Calu3 (cell line): ENCODE results near the gene CFAP107. TPM values are rescaled to one million over a fixed set of nuclear protein-coding genes. Genes with fewer than 3 reads are reported as not detected.

ENCODE experiments used
- BruUV-seq: library from RNA; stranded (reverse); fragments of 400-500 nt; replicated peaks from 2 replicates; lab custom pipeline; 2021; lab: Mats Ljungman, UMichigan
- CTCF ChIA-PET: fragments of 300-600 bp; sonication (Branson Sonifier 250); formaldehyde crosslinking; loops from one replicate; lab custom pipeline; 2022; ENCODE audit warnings: antibody characterized with exemption; lab: Charles Lee
- DNase-seq: peaks from one replicate; pipeline ENCODE4 v3.0.0; 2022
- H3K27ac Mint-ChIP-seq: one replicate; pipeline ENCODE4 v1.8.0; 2022; ENCODE audit warnings: mixed read lengths; ENCODE audit not compliant: unreplicated experiment
- H3K27me3 Mint-ChIP-seq: one replicate; pipeline ENCODE4 v1.8.0; 2022; ENCODE audit warnings: mixed read lengths; ENCODE audit not compliant: unreplicated experiment
- H3K36me3 Mint-ChIP-seq: one replicate; pipeline ENCODE4 v1.8.0; 2022; ENCODE audit warnings: mild to moderate bottlenecking, moderate library complexity, mixed read lengths; ENCODE audit not compliant: insufficient read depth, unreplicated experiment
- H3K4me1 Mint-ChIP-seq: one replicate; pipeline ENCODE4 v1.8.0; 2022; ENCODE audit warnings: mild to moderate bottlenecking, low read depth, mixed read lengths; ENCODE audit not compliant: unreplicated experiment
- H3K4me3 Mint-ChIP-seq: one replicate; pipeline ENCODE4 v1.8.0; 2022; ENCODE audit warnings: mild to moderate bottlenecking, low read depth, moderate library complexity, mixed read lengths; ENCODE audit not compliant: unreplicated experiment
- H3K9me3 Mint-ChIP-seq: one replicate; pipeline ENCODE4 v1.8.0; 2022; ENCODE audit warnings: low read depth, mixed read lengths; ENCODE audit not compliant: unreplicated experiment
- intact Hi-C: fragments of 100-400 bp; cut with micrococcal nuclease; formaldehyde crosslinking; loops from one replicate; pipeline ENCODE4 v1.10.0; 2022; ENCODE audit not compliant: unreplicated experiment
- total RNA-seq: library from RNA; stranded (reverse); gene quantifications from 2 replicates; pipeline ENCODE4 v1.2.3, GENCODE V29; 2022
- TF ChIP-seq, protein P1 (sequence below): fragments of 200-600 bp; IDR thresholded peaks from one replicate; pipeline ENCODE4 v1.8.0; 2022; ENCODE audit warnings: antibody characterized with exemption; ENCODE audit not compliant: unreplicated experiment

Gene CFAP107
- total RNA-seq, 1 experiment from 2014 or later: not detected

DNA sequence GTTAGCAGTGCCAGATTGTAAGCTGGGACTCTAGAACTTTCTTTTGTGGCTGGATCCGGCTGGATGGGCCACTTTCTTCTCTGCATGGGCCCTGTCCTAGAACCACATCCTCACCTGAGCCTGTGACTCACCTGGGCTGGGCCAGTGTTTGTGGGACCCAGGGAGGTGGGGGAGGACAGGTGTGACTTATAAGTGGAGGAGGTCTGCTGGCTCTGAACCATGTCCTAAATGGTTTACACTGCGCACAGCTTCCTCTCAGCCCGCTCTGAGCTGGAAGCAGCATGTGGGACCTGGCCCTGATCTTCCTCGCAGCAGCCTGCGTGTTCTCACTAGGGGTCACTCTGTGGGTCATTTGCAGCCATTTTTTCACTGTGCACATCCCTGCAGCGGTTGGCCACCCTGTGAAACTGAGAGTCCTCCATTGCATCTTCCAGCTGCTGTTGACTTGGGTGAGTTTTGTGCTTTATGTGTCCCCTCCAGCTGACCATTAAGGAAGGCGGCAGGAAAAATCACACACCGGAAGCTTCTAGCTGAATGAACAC is 30.0 kb upstream of the CFAP107 start, which contains the start of gene AADACL3:
AADACL3 (plus strand) TSS at position 215 of the 542 bp plus-strand sequence; CDS start at position 282, 67 bp downstream.
- no peak for DNase-seq
- TF ChIP-seq, protein P1, sequence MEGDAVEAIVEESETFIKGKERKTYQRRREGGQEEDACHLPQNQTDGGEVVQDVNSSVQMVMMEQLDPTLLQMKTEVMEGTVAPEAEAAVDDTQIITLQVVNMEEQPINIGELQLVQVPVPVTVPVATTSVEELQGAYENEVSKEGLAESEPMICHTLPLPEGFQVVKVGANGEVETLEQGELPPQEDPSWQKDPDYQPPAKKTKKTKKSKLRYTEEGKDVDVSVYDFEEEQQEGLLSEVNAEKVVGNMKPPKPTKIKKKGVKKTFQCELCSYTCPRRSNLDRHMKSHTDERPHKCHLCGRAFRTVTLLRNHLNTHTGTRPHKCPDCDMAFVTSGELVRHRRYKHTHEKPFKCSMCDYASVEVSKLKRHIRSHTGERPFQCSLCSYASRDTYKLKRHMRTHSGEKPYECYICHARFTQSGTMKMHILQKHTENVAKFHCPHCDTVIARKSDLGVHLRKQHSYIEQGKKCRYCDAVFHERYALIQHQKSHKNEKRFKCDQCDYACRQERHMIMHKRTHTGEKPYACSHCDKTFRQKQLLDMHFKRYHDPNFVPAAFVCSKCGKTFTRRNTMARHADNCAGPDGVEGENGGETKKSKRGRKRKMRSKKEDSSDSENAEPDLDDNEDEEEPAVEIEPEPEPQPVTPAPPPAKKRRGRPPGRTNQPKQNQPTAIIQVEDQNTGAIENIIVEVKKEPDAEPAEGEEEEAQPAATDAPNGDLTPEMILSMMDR: no peak
- Mint-ChIP-seq H3K36me3 (no peaks in the 10 kb centered on the region), H3K4me1 (no peaks in the 10 kb centered on the region), H3K4me3 (no peak within 1 kb of the TSS), H3K9me3 (no peaks in the 10 kb centered on the region), H3K27ac (no peak within 1 kb of the TSS), H3K27me3 (peaks cover 43% of the 10 kb centered on the region)
- intact Hi-C loops: no loop called here
- no TSS peak for BruUV-seq
- CTCF ChIA-PET: no interaction called here

DNA sequence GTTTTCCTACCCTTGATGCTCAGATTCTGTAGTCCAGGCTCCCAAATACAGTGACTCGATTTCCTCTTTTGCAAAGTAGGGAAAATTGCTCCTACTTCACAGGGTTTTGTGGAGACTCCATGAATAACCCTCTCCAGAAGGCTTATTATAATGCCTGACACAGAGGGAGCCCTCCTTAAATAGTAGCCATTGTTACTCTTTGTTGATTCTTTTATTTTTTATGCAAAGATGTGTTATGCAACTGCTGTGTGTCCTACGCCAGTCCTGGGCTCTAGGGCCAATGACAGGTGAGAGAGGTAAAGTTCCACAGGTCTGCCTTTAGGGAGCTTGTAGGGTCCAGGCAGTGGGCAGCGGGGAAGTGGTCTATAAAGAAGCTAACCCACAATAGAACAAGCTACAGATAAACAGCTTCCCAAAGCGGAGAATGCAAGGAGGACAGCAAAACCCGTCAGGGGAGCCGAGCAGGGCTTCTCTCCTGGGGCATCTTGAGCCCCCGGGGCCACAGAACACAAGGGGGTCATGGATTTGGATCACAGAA is 28.6 kb upstream of the CFAP107 start:
- intact Hi-C loops: no loop called here
- no peak overlapping the region for H3K27ac Mint-ChIP-seq
- no peak overlapping the region for H3K4me3 Mint-ChIP-seq
- BruUV-seq: no TSS peak
- H3K36me3 Mint-ChIP-seq: no peaks in the 10 kb centered on the region
- H3K27me3 Mint-ChIP-seq: peaks cover 33% of the 10 kb centered on the region
- CTCF ChIA-PET: no interaction called here
- DNase-seq: no peak
- H3K9me3 Mint-ChIP-seq: no peaks in the 10 kb centered on the region
- H3K4me1 Mint-ChIP-seq: no peaks in the 10 kb centered on the region
- TF ChIP-seq, protein P1: no peak

DNA sequence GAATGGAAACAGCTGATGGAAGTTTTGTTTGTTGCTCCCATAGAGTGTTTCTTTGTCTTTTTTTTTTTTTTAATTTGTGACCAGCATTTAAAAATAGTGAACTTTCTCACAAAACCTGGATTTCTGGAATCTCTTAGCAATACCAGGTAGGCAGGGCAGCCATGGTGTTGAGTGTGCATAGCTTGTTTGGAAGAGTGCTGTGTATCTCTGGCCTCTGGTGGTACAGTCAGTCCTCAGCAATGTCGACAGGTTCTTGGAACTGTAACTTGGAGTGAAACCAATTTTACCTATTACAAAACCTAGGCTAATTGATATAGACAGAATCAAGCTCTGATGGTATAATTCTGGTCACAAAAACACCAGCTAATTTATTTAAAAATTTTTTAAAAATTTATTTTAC is 23.4 kb upstream of the CFAP107 start:
- H3K27ac Mint-ChIP-seq: no peak overlapping the region
- DNase-seq: no peak
- H3K27me3 Mint-ChIP-seq: peaks cover 33% of the 10 kb centered on the region
- no peak overlapping the region for H3K4me3 Mint-ChIP-seq
- TF ChIP-seq, protein P1: no peak
- CTCF ChIA-PET: no interaction called here
- BruUV-seq: no TSS peak
- no peaks in the 10 kb centered on the region for H3K4me1 Mint-ChIP-seq
- intact Hi-C loops: no loop called here
- H3K9me3 Mint-ChIP-seq: no peaks in the 10 kb centered on the region
- H3K36me3 Mint-ChIP-seq: no peaks in the 10 kb centered on the region

DNA sequence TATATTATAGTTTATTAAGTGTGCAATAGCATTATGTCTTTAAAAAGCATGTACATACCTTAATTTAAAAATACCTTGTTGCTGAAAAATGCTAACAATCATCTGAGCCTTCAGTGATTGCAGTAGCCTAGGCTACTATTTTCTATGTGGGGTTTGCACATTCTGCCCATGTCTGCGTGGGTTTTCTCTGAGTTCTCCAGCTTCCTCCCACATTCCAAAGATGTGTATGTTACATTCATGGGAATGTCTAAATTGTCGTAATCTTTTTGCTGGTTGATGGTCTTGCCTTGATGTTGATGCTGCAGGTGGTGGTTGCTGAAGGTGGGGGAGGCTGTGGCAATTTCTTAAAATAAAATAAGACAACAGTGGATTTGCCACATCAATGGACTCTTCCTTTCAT is 17.6 kb upstream of the CFAP107 start:
- Mint-ChIP-seq H3K27me3 (peaks cover 43% of the 10 kb centered on the region), H3K4me3 (no peak overlapping the region), H3K36me3 (no peaks in the 10 kb centered on the region), H3K4me1 (peaks cover 8% of the 10 kb centered on the region), H3K27ac (no peak overlapping the region), H3K9me3 (peaks cover 6% of the 10 kb centered on the region)
- no peak for DNase-seq
- CTCF ChIA-PET: no interaction called here
- intact Hi-C loops: no loop called here
- TF ChIP-seq, protein P1: no peak
- no TSS peak for BruUV-seq
